ENCODE measurements around the gene MYH9. TPM values are rescaled to one million over a fixed set of nuclear protein-coding genes. Genes with fewer than 3 reads are reported as not detected.

The MYH9 gene
- total RNA-seq, 3 donors from 2014 or later (not counting 1 experiment from before 2014, with no cell fraction given), result 803 to 1,038 (median 808) TPM

DNA sequence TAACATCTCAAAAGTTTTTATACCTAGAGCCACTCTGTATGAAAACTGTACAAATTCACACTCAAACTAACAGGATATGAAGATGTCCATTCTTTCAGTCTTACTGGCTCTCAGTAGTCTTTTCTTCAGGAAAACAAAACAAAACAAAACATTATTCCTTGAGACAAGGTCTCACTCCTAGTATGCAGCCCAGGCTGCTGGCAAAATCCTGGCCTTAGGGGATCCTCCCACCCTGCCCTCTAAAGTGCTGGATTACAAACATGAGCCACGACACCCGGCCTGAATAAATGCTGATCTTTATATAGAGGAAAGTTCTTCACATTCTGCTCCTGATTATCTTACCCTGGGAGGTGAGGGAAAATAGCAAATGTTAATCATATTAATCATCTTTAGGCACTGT lies 153.6 kb downstream of the MYH9 start:
- H3K4me1 Mint-ChIP-seq, result peaks cover 66 to 76% of the 10 kb centered on the region in 2 donors
- H3K27ac Mint-ChIP-seq, result peak overlapping the region; percentile 69 to 98
- H3K4me3 ChIP-seq (ENCODE audit: low read length), result no peak overlapping the region
- intact Hi-C loops (cut with micrococcal nuclease), result no loop called here
- no peak overlapping the region for H3K27ac ChIP-seq (ENCODE audit: low read length)
- H3K4me1 ChIP-seq (ENCODE audit: control insufficient read depth, insufficient read depth, low read length), result peaks cover 35% of the 10 kb centered on the region
- no CpG with 5 or more reads among the region's 2 CpGs for WGBS (ENCODE audit: insufficient coverage)
- DNase-seq (no peak), ATAC-seq (no peak)
- H3K4me3 Mint-ChIP-seq, result no peak overlapping the region
- H3K9me3 ChIP-seq (ENCODE audit: control insufficient read depth, insufficient read depth, low read length), result no peaks in the 10 kb centered on the region
- H3K9me3 Mint-ChIP-seq, result no peaks in the 10 kb centered on the region
- H3K36me3 Mint-ChIP-seq, result peaks cover 16% of the 10 kb centered on the region
- no peaks in the 10 kb centered on the region for H3K27me3 Mint-ChIP-seq (ENCODE audit: low read depth in 2 of 2)
- peaks cover 58% of the 10 kb centered on the region for H3K36me3 ChIP-seq (ENCODE audit: control insufficient read depth, insufficient read depth, low read length)
- no peak for TF ChIP-seq CTCF (IDR thresholded peaks at IDR 0.05)
- H3K27me3 ChIP-seq (ENCODE audit: control insufficient read depth, insufficient read depth, low read length), result no peaks in the 10 kb centered on the region

DNA sequence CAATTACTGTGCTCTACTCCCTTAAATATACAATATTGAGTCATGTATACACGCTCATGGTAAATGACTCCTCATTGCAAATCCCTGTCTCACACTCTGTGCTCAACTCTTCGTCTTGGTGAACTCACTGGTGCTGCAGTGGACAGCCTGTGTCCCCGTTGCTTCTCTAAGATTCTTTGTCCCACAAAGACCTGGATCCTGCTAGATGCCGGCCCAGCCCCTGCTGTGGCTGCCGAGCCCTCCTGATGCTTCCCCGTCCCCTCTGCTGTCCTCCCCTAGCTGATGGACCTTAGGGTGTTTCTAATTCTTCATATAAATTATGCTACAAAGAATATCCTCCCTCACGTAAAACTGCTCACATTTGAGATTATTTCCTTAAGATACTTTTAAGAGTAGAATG lies 154.0 kb downstream of the MYH9 start:
- H3K4me1 Mint-ChIP-seq, result peaks cover 63 to 73% of the 10 kb centered on the region in 2 donors
- Histone ChIP-seq H3K27me3 (ENCODE audit: control insufficient read depth, insufficient read depth, low read length) (no peaks in the 10 kb centered on the region), H3K27ac (ENCODE audit: low read length) (no peak overlapping the region), H3K36me3 (ENCODE audit: control insufficient read depth, insufficient read depth, low read length) (peaks cover 61% of the 10 kb centered on the region), H3K4me1 (ENCODE audit: control insufficient read depth, insufficient read depth, low read length) (peaks cover 31% of the 10 kb centered on the region), H3K9me3 (ENCODE audit: control insufficient read depth, insufficient read depth, low read length) (no peaks in the 10 kb centered on the region), H3K4me3 (ENCODE audit: low read length) (no peak overlapping the region)
- DNase-seq (no peak), ATAC-seq (no peak)
- intact Hi-C loops (cut with micrococcal nuclease), result no loop called here
- 96% methylated on average over 5 of the region's 7 CpGs for WGBS (ENCODE audit: insufficient coverage)
- H3K27ac Mint-ChIP-seq, result peak overlapping the region; percentile 69 to 98
- H3K9me3 Mint-ChIP-seq, result no peaks in the 10 kb centered on the region
- peaks cover 18% of the 10 kb centered on the region for H3K36me3 Mint-ChIP-seq
- H3K27me3 Mint-ChIP-seq (ENCODE audit: low read depth in 2 of 2), result no peaks in the 10 kb centered on the region
- no peak overlapping the region for H3K4me3 Mint-ChIP-seq
- TF ChIP-seq CTCF (IDR thresholded peaks at IDR 0.05), result no peak

- H3K27me3 Mint-ChIP-seq (ENCODE audit: low read depth in 2 of 2), result no peaks in the 10 kb centered on the region
- peaks cover 57 to 66% of the 10 kb centered on the region in 2 donors for H3K4me1 Mint-ChIP-seq
- no peaks in the 10 kb centered on the region for H3K9me3 Mint-ChIP-seq
- WGBS (ENCODE audit: insufficient coverage), result 77% methylated on average over 13 of the region's 13 CpGs
- peaks cover 18% of the 10 kb centered on the region for H3K36me3 Mint-ChIP-seq
- intact Hi-C loops (cut with micrococcal nuclease), result no loop called here
- DNase-seq, result no peak
- Histone ChIP-seq H3K9me3 (ENCODE audit: control insufficient read depth, insufficient read depth, low read length) (no peaks in the 10 kb centered on the region), H3K4me1 (ENCODE audit: control insufficient read depth, insufficient read depth, low read length) (peaks cover 22% of the 10 kb centered on the region), H3K4me3 (ENCODE audit: low read length) (no peak overlapping the region), H3K27ac (ENCODE audit: low read length) (no peak overlapping the region), H3K27me3 (ENCODE audit: control insufficient read depth, insufficient read depth, low read length) (no peaks in the 10 kb centered on the region), H3K36me3 (ENCODE audit: control insufficient read depth, insufficient read depth, low read length) (peaks cover 70% of the 10 kb centered on the region)
- ATAC-seq, result no peak
- H3K27ac Mint-ChIP-seq, result peak overlapping the region in 1 of 2 donors; percentile 69
- no peak for TF ChIP-seq CTCF (IDR thresholded peaks at IDR 0.05)
- no peak overlapping the region for H3K4me3 Mint-ChIP-seq
Observed at GRCh38 chr22:36232715-36233401, 154.9 kb downstream of the MYH9 start.

Other genes with a start within 250 kb of the MYH9 start
- 100 to 1,000 TPM; 105 to 166 (median 111) TPM for gene APOL3, start 227.2 kb downstream of the MYH9 start, total RNA-seq
- gene APOL4, start 186.2 kb downstream of the MYH9 start, total RNA-seq, result under 1 TPM in 1 of 3 donors, not detected in 2; 0.70 TPM
- gene APOL2, start 148.4 kb downstream of the MYH9 start, total RNA-seq, result 100 to 1,000 TPM in 1 of 3 donors, 10 to 100 TPM in 2; 51.7 to 112 (median 67.2) TPM
- 10 to 100 TPM; 39.5 to 51.2 (median 49.6) TPM for gene APOL1, start 134.8 kb downstream of the MYH9 start, total RNA-seq
- 10 to 100 TPM; 35.5 to 45.4 (median 41.5) TPM for gene TXN2, start 93.7 kb upstream of the MYH9 start, total RNA-seq
- 1 to 10 TPM; 1.7 to 2.0 (median 1.9) TPM for gene FOXRED2, start 119.1 kb upstream of the MYH9 start, total RNA-seq
- 100 to 1,000 TPM; 205 to 251 (median 215) TPM for gene EIF3D, start 141.2 kb upstream of the MYH9 start, total RNA-seq